Activated CD8-positive, alpha-beta T cell treated with anti-CD3 and anti-CD28 coated beads for 36 hours (primary cell): ENCODE results near the gene PEX14. TPM values are rescaled to one million over a fixed set of nuclear protein-coding genes. Genes with fewer than 3 reads are reported as not detected.

ENCODE experiments used
- ATAC-seq: fragments of 200-7000 bp; cut with Tn5 transposase; one replicate; pipeline ENCODE4 v1.10.0; 2021; ENCODE audit warnings: mild to moderate bottlenecking, moderate library complexity
- CTCF ChIA-PET: fragments of 350-600 bp; sonication (Branson Sonifier 250); formaldehyde crosslinking; loops from one replicate; lab custom pipeline; 2021; ENCODE audit warnings: antibody characterized with exemption; lab: Charles Lee
- POLR2A ChIA-PET: fragments of 350-600 bp; sonication (Branson Sonifier 250); formaldehyde crosslinking; loops from one replicate; lab custom pipeline; 2021; ENCODE audit warnings: antibody characterized with exemption; lab: Charles Lee
- DNase-seq: peaks from one replicate; pipeline ENCODE4 v3.0.0-alpha.2; 2020
- H3K27ac Mint-ChIP-seq: one replicate; pipeline ENCODE4 v1.8.0; 2021; ENCODE audit warnings: mild to moderate bottlenecking, mixed read lengths
- H3K27me3 Mint-ChIP-seq: one replicate; pipeline ENCODE4 v1.8.0; 2021; ENCODE audit warnings: mixed read lengths
- H3K36me3 Mint-ChIP-seq: one replicate; pipeline ENCODE4 v1.8.0; 2021; ENCODE audit warnings: low read depth, mixed read lengths
- H3K4me1 Mint-ChIP-seq: one replicate; pipeline ENCODE4 v1.8.0; 2021; ENCODE audit warnings: low read depth, mixed read lengths
- H3K4me3 Mint-ChIP-seq: one replicate; pipeline ENCODE4 v1.8.0; 2021; ENCODE audit warnings: mild to moderate bottlenecking, moderate library complexity, mixed read lengths
- H3K9me3 Mint-ChIP-seq: one replicate; pipeline ENCODE4 v1.8.0; 2021; ENCODE audit warnings: mixed read lengths
- CTCF ChIP-seq: fragments of 200-600 bp; IDR thresholded peaks from one replicate; pipeline ENCODE4 v1.8.0; 2022; ENCODE audit warnings: antibody characterized with exemption, mild to moderate bottlenecking
- intact Hi-C: fragments of 100-400 bp; cut with micrococcal nuclease; formaldehyde crosslinking; loops from one replicate; pipeline ENCODE4 v1.10.0; 2022
- total RNA-seq, 2 experiments: library from RNA; stranded (reverse); gene quantifications; one replicate each; pipeline ENCODE4 v1.2.3, GENCODE V29; 2021

Gene PEX14
- total RNA-seq, 2 experiments from 2014 or later: 18.0 to 18.5 TPM

DNA sequence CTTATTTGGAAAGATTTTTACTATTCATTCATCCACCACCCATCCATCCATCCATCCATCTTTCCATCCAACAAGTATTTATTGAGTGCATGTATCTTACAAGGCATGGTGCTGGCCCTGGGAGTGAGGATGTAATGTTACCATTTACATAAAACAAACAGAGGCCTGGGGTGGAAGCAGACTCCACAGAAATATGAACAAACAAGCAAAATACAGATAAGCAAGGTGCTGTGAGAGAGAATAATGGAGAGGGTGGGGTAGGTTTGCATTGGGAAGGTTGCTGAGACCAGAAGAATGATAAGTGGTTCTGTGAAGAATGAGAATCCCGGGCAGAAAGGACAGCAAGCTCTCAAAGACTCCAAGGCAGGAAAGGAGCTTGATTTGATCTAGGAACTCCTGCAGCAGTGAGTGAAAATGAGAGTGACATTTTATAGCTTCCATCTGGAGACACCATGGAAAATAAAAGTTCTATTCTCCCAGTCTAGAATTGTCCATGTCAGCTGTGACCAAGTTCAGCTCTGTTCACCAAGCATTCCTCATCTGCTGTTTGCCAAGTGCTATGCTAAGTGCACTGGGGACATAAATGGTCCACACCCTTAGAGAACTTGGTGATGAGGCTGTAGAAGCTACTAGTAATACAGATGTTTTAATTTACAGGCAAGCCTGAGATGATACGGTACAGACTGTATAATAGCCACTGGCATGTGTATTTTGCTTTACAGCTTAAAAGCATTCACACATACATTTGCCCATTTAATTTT lies 75.3 kb downstream of the PEX14 start:
- POLR2A ChIA-PET: interaction anchor here (1.1 to 1.3 kb wide), 3 partner anchors 11 to 226 kb away, joined by 3 to 4 read pairs (median 3); no protein-coding TSS in a partner anchor
- ATAC-seq: no peak
- DNase-seq: no peak
- H3K36me3 Mint-ChIP-seq: no peaks in the 10 kb centered on the region
- TF ChIP-seq CTCF: no peak
- CTCF ChIA-PET: interaction anchor here (1.4 kb wide), 1 partner anchor 10 kb away, joined by 3 read pairs; no protein-coding TSS in a partner anchor
- H3K27ac Mint-ChIP-seq: no peak overlapping the region
- no peaks in the 10 kb centered on the region for H3K9me3 Mint-ChIP-seq
- H3K4me3 Mint-ChIP-seq: no peak overlapping the region
- H3K27me3 Mint-ChIP-seq: no peaks in the 10 kb centered on the region
- H3K4me1 Mint-ChIP-seq: peaks cover 17% of the 10 kb centered on the region
- intact Hi-C loops: no loop called here

- ChIA-PET CTCF (interaction anchor here (0.8 to 3.0 kb wide), 2 partner anchors 9 to 58 kb away, joined by 3 to 9 read pairs; no protein-coding TSS in a partner anchor), POLR2A (interaction anchor here (0.9 kb wide), 1 partner anchor 9 kb away, joined by 3 read pairs; no protein-coding TSS in a partner anchor)
- H3K4me1 Mint-ChIP-seq: peaks cover 17% of the 10 kb centered on the region
- ATAC-seq (no peak), DNase-seq (no peak)
- TF ChIP-seq CTCF: no peak
- no peak overlapping the region for H3K27ac Mint-ChIP-seq
- no peak overlapping the region for H3K4me3 Mint-ChIP-seq
- H3K36me3 Mint-ChIP-seq: no peaks in the 10 kb centered on the region
- H3K9me3 Mint-ChIP-seq: no peaks in the 10 kb centered on the region
- no peaks in the 10 kb centered on the region for H3K27me3 Mint-ChIP-seq
- intact Hi-C loops: no loop called here
These were observed 78.4 kb downstream of the PEX14 start for GRCh38 chr1:10553118-10553517.

- no peak for TF ChIP-seq CTCF
- no peaks in the 10 kb centered on the region for H3K27me3 Mint-ChIP-seq
- H3K4me1 Mint-ChIP-seq: peaks cover 8% of the 10 kb centered on the region
- H3K36me3 Mint-ChIP-seq: no peaks in the 10 kb centered on the region
- no peaks in the 10 kb centered on the region for H3K9me3 Mint-ChIP-seq
- ATAC-seq (no peak), DNase-seq (no peak)
- POLR2A ChIA-PET: no interaction called here
- no peak overlapping the region for H3K4me3 Mint-ChIP-seq
- CTCF ChIA-PET: no interaction called here
- no peak overlapping the region for H3K27ac Mint-ChIP-seq
- intact Hi-C loops: no loop called here
These were observed 81.1 kb downstream of the PEX14 start for GRCh38 chr1:10555635-10556429.

GRCh38 chr1:10556430-10557005 lies 81.8 kb downstream of the PEX14 start:
- ATAC-seq: no peak
- Mint-ChIP-seq H3K9me3 (no peaks in the 10 kb centered on the region), H3K4me3 (no peak overlapping the region), H3K36me3 (no peaks in the 10 kb centered on the region), H3K27ac (no peak overlapping the region), H3K27me3 (no peaks in the 10 kb centered on the region), H3K4me1 (peaks cover 11% of the 10 kb centered on the region)
- DNase-seq: no peak
- TF ChIP-seq CTCF: no peak
- intact Hi-C loops: no loop called here
- ChIA-PET POLR2A (no interaction called here), CTCF (no interaction called here)
